Activated effector memory CD4-positive, alpha-beta T cell treated with anti-CD3 and anti-CD28 coated beads, Interleukin-2, amount 50 U/mL, for 16 hours (primary cell): ENCODE data around the gene CNNM2.
"Not testable (repeated sequence)": the region's sequence is repeated elsewhere in the genome, so short reads cannot be mapped to it uniquely, and the experiment has no call there.

Experiments used
- DNase-seq: peaks from one replicate; pipeline ENCODE4 v3.0.0-alpha.2; 2020

The CNNM2 gene

GRCh38 chr10:103042908-103043307 lies 124.8 kb downstream of the CNNM2 start:
- DNase-seq = no peak

- no peak for DNase-seq
These were observed 126.9 kb downstream of the CNNM2 start for GRCh38 chr10:103044942-103045489.

GRCh38 chr10:103045961-103046360 lies 127.9 kb downstream of the CNNM2 start:
- no peak for DNase-seq

GRCh38 chr10:103047381-103047780 lies 129.3 kb downstream of the CNNM2 start:
- DNase-seq = no peak

- no peak for DNase-seq
These were observed 131.1 kb downstream of the CNNM2 start for GRCh38 chr10:103049237-103049636.

- peak; percentile 79 for DNase-seq
These were observed 135.8 kb downstream of the CNNM2 start for GRCh38 chr10:103053659-103054581.

GRCh38 chr10:103054621-103055020 lies 136.5 kb downstream of the CNNM2 start:
- no peak for DNase-seq

GRCh38 chr10:103055105-103055504 lies 137.0 kb downstream of the CNNM2 start:
- DNase-seq = no peak

GRCh38 chr10:103058034-103058433 lies 139.9 kb downstream of the CNNM2 start:
- DNase-seq = no peak

GRCh38 chr10:103060575-103060974 lies 142.5 kb downstream of the CNNM2 start:
- DNase-seq = no peak

- DNase-seq = no peak
These were observed 144.9 kb downstream of the CNNM2 start for GRCh38 chr10:103062854-103063590.

- no peak for DNase-seq
These were observed 146.9 kb downstream of the CNNM2 start for GRCh38 chr10:103064956-103065355.

GRCh38 chr10:103066141-103067098 lies 148.3 kb downstream of the CNNM2 start:
- no peak for DNase-seq

GRCh38 chr10:103067099-103067477 lies 149.0 kb downstream of the CNNM2 start:
- not testable (repeated sequence) for DNase-seq

GRCh38 chr10:103067484-103067883 lies 149.4 kb downstream of the CNNM2 start:
- no peak for DNase-seq

GRCh38 chr10:103067956-103068355 lies 149.9 kb downstream of the CNNM2 start:
- no peak for DNase-seq

- peak; percentile 89 for DNase-seq
These were observed 151.6 kb downstream of the CNNM2 start for GRCh38 chr10:103069453-103070331.

- no peak for DNase-seq
These were observed 154.2 kb downstream of the CNNM2 start for GRCh38 chr10:103072276-103072675.

GRCh38 chr10:103072891-103073290 lies 154.8 kb downstream of the CNNM2 start:
- DNase-seq = no peak

- DNase-seq = no peak
These were observed 158.9 kb downstream of the CNNM2 start for GRCh38 chr10:103077020-103077419.
